NB4 (cell line): ENCODE measurements around the gene ACTN1.

Source experiments
- CTCF ChIP-seq: IDR thresholded peaks from one replicate; pipeline ENCODE4 v1.5.1; 2012; ENCODE audit warnings: low read depth, low read length
- POLR2A ChIP-seq: IDR thresholded peaks from 2 replicates; pipeline ENCODE4 v1.6.1; 2011; ENCODE audit warnings: mild to moderate bottlenecking; ENCODE audit not compliant: insufficient read length; ENCODE audit errors: extremely low read depth

GRCh38 chr14:68842298-68842697 lies 136.8 kb downstream of the ACTN1 start:
- no peak for TF ChIP-seq CTCF
- TF ChIP-seq POLR2A = no peak
